Lower leg skin (tissue), 4 donors: ENCODE data around the gene SHANK1. TPM values are rescaled to one million over a fixed set of nuclear protein-coding genes. Genes with fewer than 3 reads are reported as not detected.

Experiments
- DNase-seq, 2 donors: peaks; one replicate each; pipeline ENCODE4 v3.0.0-alpha.2; 2019; ENCODE audit warnings: low spot score in 2 of 2
- H3K4me3 ChIP-seq: fragments of 200-600 bp; sonication (generic); 2 replicates; pipeline ENCODE4 v1.5.1; 2017; ENCODE audit warnings: mild to moderate bottlenecking, low read depth; ENCODE audit not compliant: poor library complexity, severe bottlenecking
- CTCF ChIP-seq, 3 donors: fragments of 450-650 bp; IDR thresholded peaks; one replicate each; pipeline ENCODE4 v1.5.1; 2016; ENCODE audit warnings: antibody characterized with exemption in 3 of 3, mild to moderate bottlenecking in 3 of 3, moderate library complexity in 2 of 3
- POLR2A ChIP-seq, 2 donors: fragments of 450-650 bp; IDR thresholded peaks; one replicate each; pipeline ENCODE4 v1.6.1; 2016 to 2017; ENCODE audit warnings: antibody characterized with exemption in 2 of 2, mild to moderate bottlenecking in 1 of 2, moderate library complexity in 1 of 2
- WGBS, 2 donors: methylation state at CpG; one replicate each; pipeline ENCODE4 v1.1.5; 2018; 5-methylcytosine and 5-hydroxymethylcytosine counted together
- intact Hi-C: fragments of 100-400 bp; cut with DNase I; formaldehyde crosslinking; loops from one replicate; pipeline ENCODE4 v1.15.0; 2023; ENCODE audit warnings: low total_unique reads
- total RNA-seq, 4 donors: library from RNA; depleted of rRNA; stranded (reverse); fragments of >200 nt; gene quantifications; one replicate each; pipeline ENCODE4 v1.1.0, GENCODE V29; 2016

SHANK1 gene
- total RNA-seq, 4 donors from 2014 or later, result 0.30 to 1.6 (median 0.67) TPM

DNA sequence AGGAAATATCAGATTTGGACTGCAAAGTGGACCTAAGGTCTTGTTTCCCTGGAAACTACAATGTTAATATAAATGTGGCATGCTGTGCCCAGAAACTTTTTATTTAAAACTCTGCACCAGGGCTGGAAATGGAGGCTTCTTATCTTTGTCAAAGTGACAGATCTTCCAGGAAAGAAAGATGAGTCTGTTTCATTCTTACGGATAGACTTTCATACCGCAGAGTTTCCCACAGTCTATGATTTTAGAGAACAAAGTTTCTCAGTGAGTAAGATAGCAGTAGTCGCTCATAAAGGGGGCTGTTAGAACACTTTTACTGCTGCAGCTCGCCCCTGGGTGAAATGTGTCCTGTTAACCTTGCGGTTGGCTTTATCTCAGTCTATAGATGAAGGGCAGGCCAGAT lies 10.3 kb upstream of the SHANK1 start:
- no peak overlapping the region for H3K4me3 ChIP-seq
- no peak for TF ChIP-seq POLR2A (IDR thresholded peaks at IDR 0.05)
- TF ChIP-seq CTCF (IDR thresholded peaks at IDR 0.05), result no peak
- intact Hi-C loops, result no loop called here
- DNase-seq, result no peak
- 70 to 83% methylated on average over 5 of the region's 5 CpGs for WGBS, 2 donors

DNA sequence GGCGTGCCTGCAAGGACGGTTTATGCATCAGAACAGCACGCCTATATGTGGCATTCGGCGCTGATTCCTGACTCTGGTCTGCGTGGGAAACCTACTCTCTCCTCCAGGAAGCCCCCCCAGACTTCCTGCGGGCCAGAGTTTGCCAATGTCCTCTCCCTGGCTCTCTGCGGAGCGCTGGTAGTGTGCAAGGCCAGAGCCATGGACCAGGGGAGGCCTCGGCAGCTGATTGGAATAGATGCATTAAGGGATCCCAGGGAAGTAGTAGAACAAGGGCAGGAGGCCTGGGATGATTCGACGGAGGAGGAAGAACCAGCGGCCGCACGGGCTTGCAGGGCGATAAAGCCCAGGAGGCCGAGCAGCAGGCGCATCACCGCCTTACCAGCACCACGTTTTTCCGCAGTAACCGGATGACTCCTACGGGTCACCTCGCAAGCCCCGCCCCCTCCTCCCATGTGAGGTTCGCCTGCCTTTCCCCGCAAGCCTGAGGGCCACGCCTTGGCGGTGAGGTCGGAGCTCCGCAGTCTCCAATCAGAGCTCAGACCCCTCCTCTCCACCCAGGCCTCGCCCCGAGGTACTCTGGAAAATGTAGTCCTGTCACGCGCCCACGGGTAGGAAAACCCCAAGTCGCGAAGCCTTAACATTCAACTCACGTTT lies 8.6 kb upstream of the SHANK1 start:
- WGBS, 2 donors, result 16 to 30% methylated on average over 30 to 35 of the region's 39 CpGs
- no peak overlapping the region for H3K4me3 ChIP-seq
- TF ChIP-seq CTCF (IDR thresholded peaks at IDR 0.05), result no peak
- TF ChIP-seq POLR2A (IDR thresholded peaks at IDR 0.05), result no peak
- intact Hi-C loops, result no loop called here
- DNase-seq, result peak; percentile 72 to 93

GRCh38 chr19:50725911-50726230 lies 6.3 kb upstream of the SHANK1 start:
- no peak for DNase-seq
- no peak for TF ChIP-seq CTCF (IDR thresholded peaks at IDR 0.05)
- TF ChIP-seq POLR2A (IDR thresholded peaks at IDR 0.05), result no peak
- no peak overlapping the region for H3K4me3 ChIP-seq
- intact Hi-C loops, result no loop called here
- 73 to 76% methylated on average over 9 of the region's 9 CpGs for WGBS, 2 donors

GRCh38 chr19:50725218-50725910 lies 5.8 kb upstream of the SHANK1 start:
- DNase-seq, result no peak
- 3 to 5% methylated on average over 23 to 35 of the region's 52 CpGs for WGBS, 2 donors
- peak overlapping the region; percentile 33 for H3K4me3 ChIP-seq
- intact Hi-C loops, result no loop called here
- TF ChIP-seq POLR2A (IDR thresholded peaks at IDR 0.05), result no peak
- no peak for TF ChIP-seq CTCF (IDR thresholded peaks at IDR 0.05)

GRCh38 chr19:50724522-50725217 lies 5.1 kb upstream of the SHANK1 start:
- DNase-seq, result peak; percentile 98 to 100
- H3K4me3 ChIP-seq, result peak overlapping the region; percentile 38
- TF ChIP-seq CTCF (IDR thresholded peaks at IDR 0.05) (peak in 1 of 3 donors; percentile 35), POLR2A (IDR thresholded peaks at IDR 0.05) (no peak)
- WGBS, 2 donors, result 3 to 4% methylated on average over 49 to 57 of the region's 65 CpGs
- intact Hi-C loops, result no loop called here
